DMS153 treated with DMSO at 0.1 percent for 48 hours (cell line): ENCODE results near the gene SLC9C2.
"Not testable (repeated sequence)": the region's sequence is repeated elsewhere in the genome, so short reads cannot be mapped to it uniquely, and the experiment has no call there.

Experiments used
- DNase-seq: peaks from one replicate; lab custom pipeline; 2025; ENCODE audit not compliant: unreplicated experiment; lab: John Stamatoyannopoulos, UW

The SLC9C2 gene

GRCh38 chr1:173527151-173527826 lies 75.6 kb downstream of the SLC9C2 start:
- DNase-seq, result no peak

- no peak for DNase-seq
These were observed 76.9 kb downstream of the SLC9C2 start for GRCh38 chr1:173525926-173526325.

- DNase-seq, result no peak
These were observed 79.5 kb downstream of the SLC9C2 start for GRCh38 chr1:173523329-173523728.

GRCh38 chr1:173520799-173521198 lies 82.1 kb downstream of the SLC9C2 start:
- no peak for DNase-seq

GRCh38 chr1:173514503-173514902 lies 88.4 kb downstream of the SLC9C2 start:
- DNase-seq, result not testable (repeated sequence)

GRCh38 chr1:173509797-173510196 lies 93.1 kb downstream of the SLC9C2 start:
- DNase-seq, result no peak

GRCh38 chr1:173508541-173508940 lies 94.3 kb downstream of the SLC9C2 start:
- DNase-seq, result no peak

GRCh38 chr1:173507847-173508209 lies 95.0 kb downstream of the SLC9C2 start:
- no peak for DNase-seq

- DNase-seq, result no peak
These were observed 95.5 kb downstream of the SLC9C2 start for GRCh38 chr1:173507205-173507846.

- no peak for DNase-seq
These were observed 96.4 kb downstream of the SLC9C2 start for GRCh38 chr1:173506437-173506836.

GRCh38 chr1:173505391-173505790 lies 97.5 kb downstream of the SLC9C2 start:
- no peak for DNase-seq

- no peak for DNase-seq
These were observed 98.6 kb downstream of the SLC9C2 start for GRCh38 chr1:173504268-173504667.

- no peak for DNase-seq
These were observed 99.5 kb downstream of the SLC9C2 start for GRCh38 chr1:173503391-173503790.

GRCh38 chr1:173502104-173502503 lies 100.8 kb downstream of the SLC9C2 start:
- DNase-seq, result no peak

GRCh38 chr1:173499729-173500128 lies 103.1 kb downstream of the SLC9C2 start:
- DNase-seq, result no peak

- DNase-seq, result no peak
These were observed 106.0 kb downstream of the SLC9C2 start for GRCh38 chr1:173496757-173497320.

- DNase-seq, result no peak
These were observed 107.1 kb downstream of the SLC9C2 start for GRCh38 chr1:173495609-173496267.

- not testable (repeated sequence) for DNase-seq
These were observed 109.7 kb downstream of the SLC9C2 start for GRCh38 chr1:173493125-173493524.

- no peak for DNase-seq
These were observed 111.4 kb downstream of the SLC9C2 start for GRCh38 chr1:173491508-173491907.

- no peak for DNase-seq
These were observed 112.9 kb downstream of the SLC9C2 start for GRCh38 chr1:173489929-173490328.

GRCh38 chr1:173489149-173489600 lies 113.7 kb downstream of the SLC9C2 start:
- DNase-seq, result no peak

- DNase-seq, result no peak
These were observed 114.9 kb downstream of the SLC9C2 start for GRCh38 chr1:173488001-173488400.
